PFSK-1 (cell line): ENCODE measurements around the gene OR13A1. TPM values are rescaled to one million over a fixed set of nuclear protein-coding genes. Genes with fewer than 3 reads are reported as not detected.

ENCODE experiments used
- FOXP2 ChIP-seq: optimal IDR thresholded peaks from 2 replicates; pipeline ENCODE3; 2011; ENCODE audit warnings: borderline replicate concordance, control low read depth, inconsistent platforms; ENCODE audit not compliant: insufficient read depth; ENCODE audit errors: extremely low read length, extremely low read depth
- POLR2AphosphoS5 ChIP-seq: IDR thresholded peaks from 2 replicates; pipeline ENCODE4 v1.6.1; 2012; ENCODE audit warnings: low read depth, mild to moderate bottlenecking, control low read depth, low read length, moderate library complexity
- REST ChIP-seq, 2 experiments: IDR thresholded peaks; 2 replicates each; pipeline versions ENCODE4 v1.6.1 to v1.8.0; 2011 to 2012; ENCODE audit warnings: low read depth in 2 of 2, low read length in 2 of 2, control low read depth in 1 of 2, inconsistent platforms in 1 of 2, mild to moderate bottlenecking in 1 of 2, moderate library complexity in 1 of 2; ENCODE audit not compliant: insufficient read depth in 1 of 2
- SIN3A ChIP-seq: IDR thresholded peaks from 2 replicates; pipeline ENCODE4 v1.6.1; 2012; ENCODE audit warnings: mild to moderate bottlenecking, low read length, moderate library complexity, borderline replicate concordance; ENCODE audit not compliant: insufficient read depth
- TAF1 ChIP-seq: IDR thresholded peaks from 2 replicates; pipeline ENCODE4 v1.6.1; 2012; ENCODE audit warnings: low read length, control low read depth, borderline replicate concordance; ENCODE audit not compliant: insufficient read depth
- polyA plus RNA-seq: library from polyadenylated mRNA; unstranded; fragments of >200 nt; gene quantifications from one replicate; pipeline ENCODE4 v1.2.1, GENCODE V29; 2012; ENCODE audit warnings: low read depth, missing spikeins; ENCODE audit not compliant: insufficient read length

The OR13A1 gene
- not detected for polyA plus RNA-seq

GRCh38 chr10:45315508-45315907 lies at the start of gene OR13A1:
Gene OR13A1 (minus strand): TSS chr10:45315608. CDS start chr10:45304422, 11,186 bp downstream.
- TF ChIP-seq FOXP2 (no peak), SIN3A (no peak), TAF1 (no peak), POLR2AphosphoS5 (no peak), REST (IDR thresholded peaks at IDR 0.05; ENCODE audit: insufficient read depth in 1 of 2, low read depth in 2 of 2, low read length in 2 of 2) (no peak)

GRCh38 chr10:45355494-45355893 lies 40.1 kb upstream of the OR13A1 start:
- TF ChIP-seq TAF1, result no peak
- no peak for TF ChIP-seq FOXP2
- no peak for TF ChIP-seq POLR2AphosphoS5
- no peak for TF ChIP-seq SIN3A
- no peak for TF ChIP-seq REST (IDR thresholded peaks at IDR 0.05; ENCODE audit: insufficient read depth in 1 of 2, low read depth in 2 of 2, low read length in 2 of 2)

GRCh38 chr10:45354261-45354660 lies 38.9 kb upstream of the OR13A1 start:
- TF ChIP-seq REST (IDR thresholded peaks at IDR 0.05; ENCODE audit: insufficient read depth in 1 of 2, low read depth in 2 of 2, low read length in 2 of 2) (no peak), TAF1 (no peak), FOXP2 (no peak), SIN3A (no peak), POLR2AphosphoS5 (no peak)

GRCh38 chr10:45353186-45353585 lies 37.8 kb upstream of the OR13A1 start:
- TF ChIP-seq POLR2AphosphoS5, result no peak
- no peak for TF ChIP-seq TAF1
- no peak for TF ChIP-seq FOXP2
- no peak for TF ChIP-seq SIN3A
- no peak for TF ChIP-seq REST (IDR thresholded peaks at IDR 0.05; ENCODE audit: insufficient read depth in 1 of 2, low read depth in 2 of 2, low read length in 2 of 2)

- TF ChIP-seq POLR2AphosphoS5, result no peak
- TF ChIP-seq REST (IDR thresholded peaks at IDR 0.05; ENCODE audit: insufficient read depth in 1 of 2, low read depth in 2 of 2, low read length in 2 of 2), result no peak
- TF ChIP-seq FOXP2, result no peak
- TF ChIP-seq TAF1, result no peak
- TF ChIP-seq SIN3A, result no peak
Observed at GRCh38 chr10:45339894-45340293, 24.5 kb upstream of the OR13A1 start.
